Activated CD8-positive, alpha-beta memory T cell treated with anti-CD3 and anti-CD28 coated beads for 36 hours (primary cell): ENCODE measurements around the gene IRF5. TPM values are rescaled to one million over a fixed set of nuclear protein-coding genes. Genes with fewer than 3 reads are reported as not detected.
"Not testable (repeated sequence)": the region's sequence is repeated elsewhere in the genome, so short reads cannot be mapped to it uniquely, and the experiment has no call there.

Source experiments
- CTCF ChIA-PET: fragments of 350-600 bp; sonication (Branson Sonifier 250); formaldehyde crosslinking; loops from one replicate; lab custom pipeline; 2021; ENCODE audit warnings: antibody characterized with exemption; lab: Charles Lee
- POLR2A ChIA-PET: fragments of 350-600 bp; sonication (Branson Sonifier 250); formaldehyde crosslinking; loops from one replicate; lab custom pipeline; 2021; ENCODE audit warnings: antibody characterized with exemption; lab: Charles Lee
- total RNA-seq, 2 experiments: library from RNA; stranded (reverse); gene quantifications; one replicate each; pipeline ENCODE4 v1.2.3, GENCODE V29; 2021

Gene IRF5
- total RNA-seq, 2 experiments from 2014 or later = 5.7 to 6.7 TPM

GRCh38 chr7:128904381-128905197, 33.1 kb upstream of the IRF5 start:
- POLR2A ChIA-PET = no interaction called here
- CTCF ChIA-PET = interaction anchor here (1.2 kb wide), 1 partner anchor 36 kb away, joined by 3 read pairs; no protein-coding TSS in a partner anchor

DNA sequence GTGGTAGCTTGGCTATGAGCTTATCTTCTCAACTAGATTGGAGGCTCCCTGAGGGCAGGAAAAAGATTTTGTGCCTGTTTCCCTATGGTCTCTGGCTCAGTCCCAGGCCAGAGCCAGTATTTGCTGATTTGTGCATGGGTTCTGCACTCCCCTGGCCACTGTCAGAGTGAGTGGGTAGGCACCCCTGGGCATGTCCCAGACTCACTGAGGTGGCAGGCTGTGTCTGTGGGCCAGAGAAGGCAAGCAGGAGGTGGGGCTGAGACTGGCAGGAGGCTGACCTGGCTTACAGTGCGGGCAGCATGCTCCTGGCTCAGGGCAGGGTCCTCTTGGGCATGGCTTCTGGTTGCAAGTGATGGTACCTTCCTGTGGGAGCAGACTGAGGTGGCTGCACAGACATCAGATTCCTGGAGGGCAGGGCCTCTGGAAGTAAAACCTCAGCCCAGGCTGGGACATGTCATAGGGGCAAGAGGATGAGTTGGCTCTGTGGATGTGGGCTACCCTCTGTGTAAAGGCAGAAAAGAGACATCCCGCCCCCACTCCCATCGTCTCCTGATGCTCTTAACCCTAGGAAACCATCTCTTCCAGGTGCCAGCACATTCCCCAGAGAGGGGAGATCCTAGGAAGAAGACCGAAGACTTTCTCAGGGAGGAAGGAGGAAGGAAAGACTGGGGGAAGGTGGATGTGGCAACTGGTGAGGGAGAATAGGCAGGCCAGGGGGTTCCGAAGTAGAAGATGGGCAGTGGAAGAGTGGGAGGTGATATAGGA, 31.5 kb upstream of the IRF5 start:
- CTCF ChIA-PET = no interaction called here
- POLR2A ChIA-PET = no interaction called here

DNA sequence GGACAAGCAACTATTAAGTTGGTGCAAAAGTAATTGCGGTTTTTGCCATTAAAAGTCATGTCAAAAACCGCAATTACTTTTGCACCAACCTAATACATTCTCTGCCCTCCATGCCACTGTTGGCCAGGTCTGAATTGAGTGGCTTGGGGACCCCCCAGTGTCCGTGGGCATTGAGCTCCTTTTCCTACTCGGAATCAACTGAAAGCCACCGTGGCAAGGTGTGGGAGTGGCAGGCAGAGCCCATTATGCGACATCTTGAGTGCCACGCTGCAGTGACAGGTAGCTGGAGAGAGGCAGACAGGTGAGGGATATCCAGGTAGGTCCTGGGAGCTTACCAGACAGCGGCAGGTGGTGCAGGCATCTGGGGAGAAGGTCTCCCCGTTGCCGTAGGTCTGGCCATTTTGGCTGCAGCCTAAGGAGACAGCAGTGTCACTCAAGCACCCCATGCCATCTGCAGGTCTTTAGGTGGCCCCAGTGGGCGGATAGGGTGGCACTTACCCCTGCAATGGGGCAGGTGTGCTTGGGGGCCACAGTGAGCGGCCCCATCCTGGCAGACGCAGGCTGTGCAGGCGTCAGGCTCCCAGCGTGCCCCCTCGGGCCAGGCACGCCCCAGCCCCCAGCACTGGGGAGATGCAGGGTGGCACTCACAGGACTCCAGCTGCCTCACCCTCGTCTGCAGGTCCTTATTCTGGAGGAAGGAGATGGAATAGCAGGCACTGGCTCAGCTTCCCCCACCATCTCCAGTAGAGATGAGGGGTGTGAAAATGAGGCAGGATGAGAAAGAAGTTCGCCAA, 30.8 kb upstream of the IRF5 start:
- ChIA-PET POLR2A (no interaction called here), CTCF (interaction anchor here (1.3 kb wide), 1 partner anchor 185 kb away, joined by 5 read pairs; no protein-coding TSS in a partner anchor)

GRCh38 chr7:128908750-128909624, 28.7 kb upstream of the IRF5 start:
- ChIA-PET POLR2A (no interaction called here), CTCF (no interaction called here)

DNA sequence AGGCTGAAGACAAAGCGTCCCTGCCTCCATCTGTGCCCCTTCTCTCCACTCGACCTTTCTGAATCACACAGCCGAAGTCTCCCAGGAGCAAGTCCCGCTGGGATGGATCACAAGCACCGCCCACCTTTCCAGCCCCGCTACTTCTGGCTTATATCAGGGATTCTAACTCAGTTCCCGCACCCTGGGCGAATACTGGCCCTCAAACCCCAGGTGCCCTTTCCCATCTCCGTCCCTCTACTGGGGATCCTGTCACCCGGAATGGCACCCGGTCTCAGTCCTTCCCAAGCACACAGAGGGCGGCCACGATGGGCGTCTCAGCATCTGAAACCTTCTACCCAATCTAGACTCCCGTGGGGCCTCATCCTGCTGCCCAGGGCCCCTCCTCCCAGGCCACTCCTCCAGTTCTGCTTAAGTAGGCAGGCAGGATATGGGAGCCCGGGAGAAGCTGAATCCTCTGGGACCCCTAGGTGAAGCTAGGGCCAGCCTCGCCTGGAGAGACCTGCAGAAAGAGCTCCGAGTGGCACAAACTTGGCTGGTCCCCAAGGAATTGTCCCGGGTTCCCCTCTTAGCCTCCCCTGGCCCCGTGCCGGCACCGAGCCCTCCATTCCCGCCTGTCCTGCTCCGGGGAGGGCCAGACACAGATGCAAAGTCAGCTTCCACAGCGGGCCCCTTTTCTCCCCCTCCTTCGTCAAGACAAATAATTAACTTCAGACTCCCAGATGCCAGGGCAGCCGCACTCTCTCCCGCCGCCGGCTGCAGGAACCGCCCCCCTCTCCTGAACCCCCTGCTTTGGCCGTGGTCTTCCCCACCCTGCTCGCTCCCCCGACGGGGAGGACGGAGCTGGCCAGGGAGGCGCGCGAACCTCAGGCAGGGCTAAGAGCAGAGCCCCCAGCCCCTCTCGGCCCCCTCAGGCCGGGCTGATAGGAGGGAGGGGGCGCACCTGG, 27.8 kb upstream of the IRF5 start:
- ChIA-PET CTCF (no interaction called here), POLR2A (interaction anchor here (0.5 kb wide), 1 partner anchor 133 kb away, joined by 3 read pairs; no protein-coding TSS in a partner anchor)

GRCh38 chr7:128910569-128910945, 27.2 kb upstream of the IRF5 start, which contains the start of gene KCP:
Gene KCP, minus strand, starts transcription at chr7:128910709. Its CDS starts 33 bp downstream, at chr7:128910676.
- POLR2A ChIA-PET = interaction anchor here (0.5 kb wide), 1 partner anchor 132 kb away, joined by 3 read pairs; no protein-coding TSS in a partner anchor
- CTCF ChIA-PET = no interaction called here

GRCh38 chr7:128911423-128912031, 26.2 kb upstream of the IRF5 start:
- CTCF ChIA-PET = interaction anchor here (0.6 to 1.5 kb wide), 2 partner anchors 25 to 184 kb away, joined by 3 to 4 read pairs; no protein-coding TSS in a partner anchor
- POLR2A ChIA-PET = no interaction called here

- POLR2A ChIA-PET = no interaction called here
- CTCF ChIA-PET = interaction anchor here (0.6 to 1.5 kb wide), 2 partner anchors 25 to 183 kb away, joined by 3 to 4 read pairs; no protein-coding TSS in a partner anchor
These were observed 25.4 kb upstream of the IRF5 start for GRCh38 chr7:128912281-128912680.

GRCh38 chr7:128912709-128913495, 24.8 kb upstream of the IRF5 start:
- CTCF ChIA-PET = interaction anchor here (0.7 kb wide), 1 partner anchor 30 kb away, joined by 3 read pairs; no protein-coding TSS in a partner anchor
- POLR2A ChIA-PET = not testable (repeated sequence)

GRCh38 chr7:128913870-128914565, 23.7 kb upstream of the IRF5 start:
- CTCF ChIA-PET = interaction anchor here (0.7 to 1.0 kb wide), 2 partner anchors 31 to 178 kb away, joined by 3 to 4 read pairs; no protein-coding TSS in a partner anchor

GRCh38 chr7:128914566-128915151, 23.1 kb upstream of the IRF5 start:
- CTCF ChIA-PET = interaction anchor here (1.0 kb wide), 1 partner anchor 177 kb away, joined by 4 read pairs; no protein-coding TSS in a partner anchor
- POLR2A ChIA-PET = no interaction called here

More at GRCh38 chr7:128913870-128914565, 23.7 kb upstream of the IRF5 start:
- POLR2A ChIA-PET = no interaction called here

DNA sequence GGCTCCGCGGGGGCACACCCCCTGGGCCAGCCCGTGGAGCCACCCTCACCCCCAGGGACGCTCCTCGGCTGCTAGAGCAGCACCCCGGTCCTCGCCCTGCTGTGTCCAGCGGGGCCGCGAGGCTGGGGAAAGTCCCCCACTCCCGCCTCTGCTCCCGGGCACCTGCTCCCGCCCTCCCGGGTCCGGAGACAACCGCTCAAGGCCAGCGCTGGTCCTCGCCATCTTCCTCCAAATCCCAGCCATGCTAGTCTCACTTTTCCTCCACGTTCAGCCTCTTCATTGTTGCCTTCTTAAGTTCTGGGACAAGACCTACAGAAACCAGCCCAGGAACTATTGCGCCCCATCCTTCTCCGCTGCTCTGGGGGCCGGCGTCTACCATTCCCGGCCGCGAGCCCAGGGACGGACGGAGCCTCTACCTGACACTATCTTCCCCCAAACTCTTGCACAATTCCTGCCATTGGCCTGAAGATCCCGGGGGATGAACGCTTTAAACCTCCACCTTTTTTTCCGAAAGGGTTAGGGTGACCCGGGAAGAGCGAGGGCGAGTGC, 22.4 kb upstream of the IRF5 start:
- ChIA-PET POLR2A (no interaction called here), CTCF (no interaction called here)

- CTCF ChIA-PET = no interaction called here
- POLR2A ChIA-PET = no interaction called here
These were observed 21.7 kb upstream of the IRF5 start for GRCh38 chr7:128915841-128916642.

DNA sequence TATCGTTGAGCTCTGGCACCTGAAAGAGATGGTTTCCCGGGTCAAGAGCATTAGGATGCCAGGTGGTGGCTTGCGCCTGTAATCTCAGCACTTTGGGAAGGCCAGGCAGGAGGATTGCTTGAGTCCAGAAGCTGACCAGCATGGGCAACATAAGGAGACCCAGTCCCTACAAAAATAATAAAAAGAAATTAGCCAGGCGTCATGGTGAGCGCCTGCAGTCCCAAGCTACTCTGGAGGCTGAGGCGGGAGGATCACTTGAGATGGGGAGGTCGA, 21.1 kb upstream of the IRF5 start:
- CTCF ChIA-PET = no interaction called here
- POLR2A ChIA-PET = no interaction called here
